Measurements from ENCODE around the gene NME2. TPM values are rescaled to one million over a fixed set of nuclear protein-coding genes. Genes with fewer than 3 reads are reported as not detected.
"Not testable (repeated sequence)": the region's sequence is repeated elsewhere in the genome, so short reads cannot be mapped to it uniquely, and the experiment has no call there.

The NME2 gene
- total RNA-seq, 1 donor from 2014 or later: 468 TPM

- DNase-seq (ENCODE audit: extremely low spot score in 2 of 2): peak in 1 of 2 donors; percentile 8
- peaks cover 0 to 40% of the 10 kb centered on the region in 2 donors for H3K36me3 ChIP-seq
- no peaks in the 10 kb centered on the region for H3K27me3 ChIP-seq
- H3K4me1 ChIP-seq: peaks cover 22% of the 10 kb centered on the region
- no peak overlapping the region for H3K4me3 ChIP-seq
- TF ChIP-seq POLR2AphosphoS5 (IDR thresholded peaks at IDR 0.05; ENCODE audit: insufficient read depth in 1 of 2, low read depth in 1 of 2) (no peak), POLR2A (IDR thresholded peaks at IDR 0.05) (no peak), CTCF (IDR thresholded peaks at IDR 0.05) (no peak)
- no peaks in the 10 kb centered on the region for H3K9me3 ChIP-seq
- intact Hi-C loops (cut with DNase I): no loop called here
- H3K27ac ChIP-seq: no peak overlapping the region
Measured at GRCh38 chr17:51169340-51169739, 3.1 kb downstream of the NME2 start.

GRCh38 chr17:51170736-51171135, 4.5 kb downstream of the NME2 start:
- DNase-seq (ENCODE audit: extremely low spot score in 2 of 2): peak in 1 of 2 donors; percentile 2
- peaks cover 14% of the 10 kb centered on the region for H3K4me1 ChIP-seq
- no peaks in the 10 kb centered on the region for H3K27me3 ChIP-seq
- peaks cover 0 to 46% of the 10 kb centered on the region in 2 donors for H3K36me3 ChIP-seq
- no peak for TF ChIP-seq POLR2A (IDR thresholded peaks at IDR 0.05)
- no peak for TF ChIP-seq POLR2AphosphoS5 (IDR thresholded peaks at IDR 0.05; ENCODE audit: insufficient read depth in 1 of 2, low read depth in 1 of 2)
- no peak for TF ChIP-seq CTCF (IDR thresholded peaks at IDR 0.05)
- no peak overlapping the region for H3K4me3 ChIP-seq
- H3K9me3 ChIP-seq: no peaks in the 10 kb centered on the region
- H3K27ac ChIP-seq: no peak overlapping the region
- intact Hi-C loops (cut with DNase I): no loop called here

DNA sequence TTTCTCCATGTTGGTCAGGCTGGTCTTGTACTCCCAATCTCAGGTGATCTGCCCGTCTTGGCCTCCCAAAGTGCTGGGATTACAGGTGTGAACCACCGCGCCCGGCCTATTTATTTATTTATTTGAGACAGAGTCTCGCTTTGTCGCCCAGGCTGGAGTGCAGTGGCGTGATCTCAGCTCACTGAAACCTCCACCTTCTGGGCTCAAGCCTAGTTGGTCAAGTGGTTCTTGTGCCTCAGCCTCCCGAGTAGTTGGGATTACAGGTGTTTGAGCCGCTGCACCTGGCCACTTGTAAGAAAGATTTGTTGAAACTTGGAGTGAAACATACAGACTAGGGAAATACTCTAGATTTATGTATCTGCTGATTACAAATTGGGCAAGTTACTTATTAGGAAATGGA, 5.8 kb downstream of the NME2 start:
- H3K9me3 ChIP-seq; H3K27me3 ChIP-seq; intact Hi-C loops (cut with DNase I); H3K4me3 ChIP-seq; H3K27ac ChIP-seq: not testable (repeated sequence)
- Histone ChIP-seq H3K36me3 (peaks cover 0 to 46% of the 10 kb centered on the region in 2 donors), H3K4me1 (peaks cover 11% of the 10 kb centered on the region)
- DNase-seq (ENCODE audit: extremely low spot score in 2 of 2): peak in 1 of 2 donors; percentile 8

- peak in 1 of 2 donors; percentile 18 for DNase-seq (ENCODE audit: extremely low spot score in 2 of 2)
- peaks cover 0 to 15% of the 10 kb centered on the region in 2 donors for H3K36me3 ChIP-seq
Measured at GRCh38 chr17:51180486-51180885, 14.3 kb downstream of the NME2 start.

GRCh38 chr17:51184124-51184523, 17.9 kb downstream of the NME2 start:
- no peak for DNase-seq (ENCODE audit: extremely low spot score in 2 of 2)
- intact Hi-C loops (cut with DNase I): no loop called here
- no peak overlapping the region for H3K27ac ChIP-seq
- H3K4me3 ChIP-seq: no peak overlapping the region
- peaks cover 0 to 19% of the 10 kb centered on the region in 2 donors for H3K36me3 ChIP-seq
- H3K9me3 ChIP-seq: no peaks in the 10 kb centered on the region
- peaks cover 9% of the 10 kb centered on the region for H3K4me1 ChIP-seq
- no peaks in the 10 kb centered on the region for H3K27me3 ChIP-seq
- TF ChIP-seq CTCF (IDR thresholded peaks at IDR 0.05) (no peak), POLR2A (IDR thresholded peaks at IDR 0.05) (no peak), POLR2AphosphoS5 (IDR thresholded peaks at IDR 0.05; ENCODE audit: insufficient read depth in 1 of 2, low read depth in 1 of 2) (no peak)

More at GRCh38 chr17:51180486-51180885, 14.3 kb downstream of the NME2 start:
- Histone ChIP-seq H3K9me3 (no peaks in the 10 kb centered on the region), H3K4me3 (no peak overlapping the region), H3K27me3 (no peaks in the 10 kb centered on the region), H3K27ac (no peak overlapping the region), H3K4me1 (peaks cover 9% of the 10 kb centered on the region)
- intact Hi-C loops (cut with DNase I): no loop called here
- TF ChIP-seq POLR2A (IDR thresholded peaks at IDR 0.05) (no peak), POLR2AphosphoS5 (IDR thresholded peaks at IDR 0.05; ENCODE audit: insufficient read depth in 1 of 2, low read depth in 1 of 2) (no peak), CTCF (IDR thresholded peaks at IDR 0.05) (no peak)
